Breast epithelium (tissue), 4 donors: Measurements from ENCODE around the gene SNX20. TPM values are rescaled to one million over a fixed set of nuclear protein-coding genes. Genes with fewer than 3 reads are reported as not detected.
A peak's percentile ranks its signal among the peaks of the same experiment; 100 is the strongest.

ENCODE experiments used
- DNase-seq, 2 donors: peaks; one replicate each; pipeline ENCODE4 v3.0.0-alpha.2; 2019; ENCODE audit warnings: low spot score in 2 of 2
- H3K27ac ChIP-seq, 2 donors: fragments of 200-600 bp; sonication (generic) in 1 of 2; one replicate each; pipeline ENCODE4 v1.5.1; 2016 to 2019; ENCODE audit warnings: mild to moderate bottlenecking in 1 of 2
- H3K27me3 ChIP-seq, 2 donors: fragments of 200-600 bp; sonication (generic) in 1 of 2; one replicate each; pipeline versions ENCODE4 v1.5.1 to v1.6.0; 2017 to 2019; ENCODE audit warnings: control low read depth in 1 of 2, mild to moderate bottlenecking in 1 of 2
- H3K36me3 ChIP-seq: fragments of 200-600 bp; one replicate; pipeline ENCODE4 v1.5.1; 2019
- H3K4me1 ChIP-seq, 2 donors: fragments of 200-600 bp; sonication (generic); one replicate each; pipeline ENCODE4 v1.5.1; 2016 to 2019; ENCODE audit warnings: control low read depth in 1 of 2
- H3K4me3 ChIP-seq, 3 donors: fragments of 200-600 bp; sonication (generic); 1 replicate in 2 of 3; 2 replicates in 1 of 3; pipeline ENCODE4 v1.5.1; 2016 to 2019; ENCODE audit warnings: mild to moderate bottlenecking in 3 of 3, moderate library complexity in 2 of 3
- H3K9me3 ChIP-seq, 2 donors: fragments of 200-600 bp; sonication (generic) in 1 of 2; one replicate each; pipeline ENCODE4 v1.5.1; 2016 to 2019; ENCODE audit warnings: control low read depth in 1 of 2
- CTCF ChIP-seq, 3 donors: fragments of 450-650 bp; IDR thresholded peaks; one replicate each; pipeline ENCODE4 v1.5.1; 2016 to 2017; ENCODE audit warnings: antibody characterized with exemption in 3 of 3, mild to moderate bottlenecking in 3 of 3, moderate library complexity in 3 of 3
- POLR2A ChIP-seq: fragments of 450-650 bp; IDR thresholded peaks from one replicate; pipeline ENCODE4 v1.6.1; 2016; ENCODE audit warnings: antibody characterized with exemption, mild to moderate bottlenecking, moderate library complexity
- POLR2AphosphoS5 ChIP-seq, 3 donors: sonication (generic); formaldehyde crosslinking; IDR thresholded peaks; one replicate each; pipeline ENCODE4 v1.6.1; 2017; ENCODE audit warnings: antibody characterized with exemption in 3 of 3
- intact Hi-C: fragments of 100-400 bp; cut with DNase I; formaldehyde crosslinking; loops from one replicate; pipeline ENCODE4 v1.15.1; 2023; ENCODE audit warnings: low total_unique reads
- total RNA-seq, 3 donors: library from RNA; depleted of rRNA; stranded (reverse); fragments of >200 nt; gene quantifications; one replicate each; pipeline ENCODE4 v1.1.0, GENCODE V29; 2016

Gene SNX20
- total RNA-seq, 3 donors from 2014 or later, result 1.3 to 2.9 (median 2.7) TPM

- Histone ChIP-seq H3K4me1 (peaks cover 11 to 12% of the 10 kb centered on the region in 2 donors), H3K27ac (peak overlapping the region; percentile 72 to 92), H3K27me3 (no peaks in the 10 kb centered on the region), H3K36me3 (no peaks in the 10 kb centered on the region), H3K9me3 (no peaks in the 10 kb centered on the region), H3K4me3 (peak overlapping the region in 1 of 3 donors; percentile 70)
- intact Hi-C loops, result no loop called here
- TF ChIP-seq CTCF (IDR thresholded peaks at IDR 0.05), result no peak
- peak in 1 of 3 donors; percentile 36 for TF ChIP-seq POLR2AphosphoS5 (IDR thresholded peaks at IDR 0.05)
- no peak for TF ChIP-seq POLR2A
- DNase-seq, result peak; percentile 69 to 95
Measured at GRCh38 chr16:50696575-50697420, 15.7 kb upstream of the SNX20 start.

GRCh38 chr16:50696126-50696525 lies 15.0 kb upstream of the SNX20 start:
- Histone ChIP-seq H3K9me3 (no peaks in the 10 kb centered on the region), H3K36me3 (no peaks in the 10 kb centered on the region), H3K4me1 (peaks cover 11 to 12% of the 10 kb centered on the region in 2 donors), H3K27me3 (no peaks in the 10 kb centered on the region), H3K27ac (peak overlapping the region; percentile 72 to 92), H3K4me3 (peak overlapping the region in 1 of 3 donors; percentile 19)
- no peak for DNase-seq
- no peak for TF ChIP-seq POLR2A
- no peak for TF ChIP-seq CTCF (IDR thresholded peaks at IDR 0.05)
- TF ChIP-seq POLR2AphosphoS5 (IDR thresholded peaks at IDR 0.05), result no peak
- intact Hi-C loops, result no loop called here

GRCh38 chr16:50695017-50696000 lies 14.2 kb upstream of the SNX20 start:
- intact Hi-C loops, result no loop called here
- H3K27me3 ChIP-seq, result no peaks in the 10 kb centered on the region
- DNase-seq, result no peak
- peaks cover 11 to 12% of the 10 kb centered on the region in 2 donors for H3K4me1 ChIP-seq
- H3K9me3 ChIP-seq, result no peaks in the 10 kb centered on the region
- peak overlapping the region; percentile 72 to 92 for H3K27ac ChIP-seq
- TF ChIP-seq POLR2A, result no peak
- no peak for TF ChIP-seq POLR2AphosphoS5 (IDR thresholded peaks at IDR 0.05)
- TF ChIP-seq CTCF (IDR thresholded peaks at IDR 0.05), result no peak
- H3K36me3 ChIP-seq, result no peaks in the 10 kb centered on the region
- no peak overlapping the region for H3K4me3 ChIP-seq

- intact Hi-C loops, result no loop called here
- H3K27ac ChIP-seq, result no peak overlapping the region
- H3K27me3 ChIP-seq, result no peaks in the 10 kb centered on the region
- peak overlapping the region in 2 of 3 donors; percentile 56 to 73 for H3K4me3 ChIP-seq
- no peak for DNase-seq
- TF ChIP-seq CTCF (IDR thresholded peaks at IDR 0.05), result no peak
- TF ChIP-seq POLR2A, result no peak
- no peak for TF ChIP-seq POLR2AphosphoS5 (IDR thresholded peaks at IDR 0.05)
- no peaks in the 10 kb centered on the region for H3K36me3 ChIP-seq
- H3K9me3 ChIP-seq, result no peaks in the 10 kb centered on the region
- H3K4me1 ChIP-seq, result peaks cover 11 to 12% of the 10 kb centered on the region in 2 donors
Measured at GRCh38 chr16:50694206-50694605, 13.1 kb upstream of the SNX20 start.
